ENCODE data around the gene CFAP61.

The CFAP61 gene

DNA sequence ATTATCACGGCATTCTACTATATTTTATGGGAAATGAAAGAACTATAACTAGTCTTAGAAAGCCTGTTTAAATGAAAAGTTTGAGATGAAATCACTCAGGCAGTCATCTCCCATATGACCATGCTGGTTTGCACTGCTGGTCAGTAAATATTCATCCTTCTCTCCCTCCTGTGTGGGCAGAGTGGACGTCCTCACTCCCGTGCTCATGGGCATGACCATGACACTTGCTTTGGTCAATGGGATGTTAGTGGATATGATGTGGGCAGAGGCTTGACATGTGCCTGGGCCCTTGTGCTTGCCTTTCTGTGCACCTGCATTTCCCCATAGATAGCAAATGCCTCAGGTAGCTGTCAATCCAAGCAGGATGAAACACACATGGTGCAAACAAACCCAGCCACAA lies 222.5 kb downstream of the CFAP61 start:
- DNase-seq (ENCODE audit: low read depth) = no peak

DNA sequence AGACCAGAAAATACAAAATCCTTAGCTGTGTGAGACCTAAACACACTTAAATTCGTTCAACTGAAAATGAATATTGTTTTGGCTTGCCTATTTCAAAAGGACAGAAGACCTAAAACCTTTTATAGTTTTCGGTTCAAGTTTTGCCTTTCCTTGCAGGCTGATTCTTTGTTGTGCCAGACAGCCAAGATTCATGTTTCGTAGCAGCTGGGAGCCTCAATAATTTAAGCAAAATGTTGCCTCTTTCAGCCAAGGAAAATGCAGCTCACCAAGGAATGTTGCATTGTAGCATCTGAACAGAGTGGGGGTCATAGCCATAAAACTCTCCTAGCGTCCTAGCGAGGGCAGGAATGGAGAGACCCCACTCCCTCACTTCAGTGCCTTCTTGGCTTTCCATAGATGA lies 223.3 kb downstream of the CFAP61 start:
- DNase-seq (ENCODE audit: low read depth) = no peak

DNA sequence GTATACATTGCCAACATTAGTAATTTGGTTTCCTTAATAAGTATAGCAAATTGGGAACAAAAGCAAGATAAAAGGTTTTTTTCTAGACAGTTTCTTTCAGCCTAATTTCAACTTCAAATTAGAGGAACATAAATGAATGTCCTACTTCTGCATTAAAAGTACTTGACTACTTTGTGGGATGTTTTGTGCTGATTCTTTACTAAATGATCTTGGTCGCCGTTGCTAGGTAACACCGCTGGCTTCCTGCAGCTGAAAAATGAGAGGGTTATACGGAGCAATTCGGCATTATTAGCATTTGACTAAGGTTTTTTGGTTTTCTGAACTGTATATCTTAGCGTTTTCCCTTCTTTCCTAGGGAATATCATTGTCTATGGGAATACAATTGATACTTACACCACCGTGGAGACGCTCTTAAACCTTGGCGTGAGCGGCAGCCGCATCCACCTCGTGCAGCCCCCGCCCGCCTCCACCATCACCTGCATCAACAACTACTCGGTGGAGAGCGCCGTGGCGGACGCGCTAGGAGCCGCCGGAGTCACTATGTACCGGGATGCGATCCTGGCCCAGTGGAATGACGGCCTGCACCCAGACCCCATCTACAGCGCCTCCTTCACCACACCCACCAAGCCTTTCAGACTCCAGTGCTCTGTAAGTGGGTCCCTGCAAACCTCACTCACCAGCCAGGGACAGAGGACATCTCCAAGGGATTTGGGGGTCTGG lies 224.6 kb downstream of the CFAP61 start:
- no peak for DNase-seq (ENCODE audit: low read depth)

DNA sequence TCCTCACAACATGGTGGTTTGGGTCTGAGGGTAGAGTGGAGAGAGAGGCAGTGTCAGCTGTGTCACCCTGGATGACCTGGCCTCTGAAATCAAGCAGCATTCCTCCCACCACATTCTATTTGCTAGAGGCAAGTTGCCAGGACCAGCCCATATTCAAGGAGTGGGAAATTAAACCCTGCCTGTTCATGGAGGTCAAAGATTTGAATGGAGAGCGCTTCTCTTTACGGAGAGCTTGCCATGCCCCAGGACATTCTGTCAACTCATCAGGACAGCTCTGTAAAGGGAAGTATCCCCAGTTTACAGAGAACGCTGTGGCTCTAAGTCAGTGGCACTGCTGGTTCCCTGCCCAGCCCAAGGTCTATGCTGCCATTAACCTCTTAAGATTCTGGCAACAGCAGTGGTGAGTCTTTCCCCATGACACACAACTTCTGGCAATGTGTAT lies 225.6 kb downstream of the CFAP61 start:
- DNase-seq (ENCODE audit: low read depth) = no peak

DNA sequence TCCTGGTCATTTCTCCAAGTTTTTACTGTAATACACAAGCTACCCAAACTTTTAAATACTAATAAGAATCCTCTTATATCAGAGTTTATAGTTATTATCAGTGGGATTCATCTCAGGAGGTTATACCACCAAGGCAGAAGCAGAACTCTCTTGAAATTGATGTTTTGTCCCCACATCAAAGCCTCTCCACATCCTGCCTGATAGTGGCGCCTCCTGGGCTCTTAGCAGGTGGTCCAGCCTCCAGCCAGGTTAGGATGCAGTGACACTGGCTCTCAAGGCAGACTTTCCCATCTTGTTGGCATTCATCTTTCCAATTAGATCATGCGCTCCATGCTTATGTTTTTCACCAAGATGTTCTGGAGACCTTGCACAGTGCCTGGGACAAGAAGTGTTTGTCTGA lies 233.7 kb downstream of the CFAP61 start:
- no peak for DNase-seq (ENCODE audit: low read depth)

DNA sequence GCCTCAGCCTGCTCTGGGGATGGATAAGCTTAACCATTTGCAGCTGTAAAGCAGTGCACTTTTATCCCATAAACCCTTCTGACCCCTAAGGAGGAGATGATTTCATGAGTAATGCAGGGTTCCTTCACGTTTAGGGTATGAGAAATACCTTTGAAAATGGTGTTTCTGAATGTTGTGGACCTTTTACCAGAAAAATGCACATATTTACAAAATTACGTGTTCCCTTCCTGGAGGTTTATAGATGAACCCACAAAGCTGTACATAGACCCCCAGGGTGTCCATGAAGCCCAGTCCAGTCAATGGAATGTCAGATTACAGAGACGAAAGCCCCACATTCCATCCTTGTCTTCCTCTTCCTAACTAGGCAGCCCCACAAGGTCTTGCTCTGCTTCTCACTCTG lies 237.0 kb downstream of the CFAP61 start:
- DNase-seq (ENCODE audit: low read depth) = no peak

DNA sequence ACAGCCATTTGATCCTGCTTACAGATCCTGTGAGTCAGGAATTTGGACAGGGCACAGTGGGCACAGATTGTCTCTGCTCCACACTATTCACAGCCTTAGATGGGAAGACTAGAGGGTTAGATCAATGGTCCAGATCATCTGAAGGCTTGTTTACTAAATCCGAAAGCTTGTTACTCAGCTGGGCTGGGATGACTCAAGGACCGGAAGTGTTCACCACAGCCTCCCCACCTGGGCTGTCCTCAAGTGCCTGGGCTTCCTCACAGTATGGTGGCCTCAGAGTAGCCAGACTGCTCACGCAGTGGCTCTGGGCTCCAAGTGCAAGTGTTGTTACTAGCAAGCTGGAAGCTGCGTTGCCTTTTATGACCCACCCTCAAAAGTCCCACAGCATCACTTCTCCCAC lies 240.1 kb downstream of the CFAP61 start:
- no peak for DNase-seq (ENCODE audit: low read depth)

DNA sequence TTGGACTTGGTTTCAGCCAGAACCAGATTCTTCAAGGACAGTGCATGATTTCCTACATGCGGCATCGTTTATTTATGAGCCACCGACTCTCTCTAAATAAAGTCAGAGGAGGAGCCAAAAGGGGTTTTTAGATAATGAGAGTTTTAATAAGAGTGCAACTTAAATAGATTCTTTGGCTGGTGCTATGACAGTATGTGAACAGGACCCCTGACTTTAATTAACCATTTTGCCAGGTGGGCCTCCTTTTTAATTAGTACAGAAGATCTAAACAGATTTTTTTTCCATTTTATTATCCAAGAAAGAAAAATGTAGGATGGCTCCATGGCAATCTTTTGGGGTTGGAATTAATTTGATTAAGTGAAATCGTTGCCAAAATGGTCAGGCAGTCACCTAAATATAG lies 240.8 kb downstream of the CFAP61 start:
- DNase-seq (ENCODE audit: low read depth) = no peak

DNA sequence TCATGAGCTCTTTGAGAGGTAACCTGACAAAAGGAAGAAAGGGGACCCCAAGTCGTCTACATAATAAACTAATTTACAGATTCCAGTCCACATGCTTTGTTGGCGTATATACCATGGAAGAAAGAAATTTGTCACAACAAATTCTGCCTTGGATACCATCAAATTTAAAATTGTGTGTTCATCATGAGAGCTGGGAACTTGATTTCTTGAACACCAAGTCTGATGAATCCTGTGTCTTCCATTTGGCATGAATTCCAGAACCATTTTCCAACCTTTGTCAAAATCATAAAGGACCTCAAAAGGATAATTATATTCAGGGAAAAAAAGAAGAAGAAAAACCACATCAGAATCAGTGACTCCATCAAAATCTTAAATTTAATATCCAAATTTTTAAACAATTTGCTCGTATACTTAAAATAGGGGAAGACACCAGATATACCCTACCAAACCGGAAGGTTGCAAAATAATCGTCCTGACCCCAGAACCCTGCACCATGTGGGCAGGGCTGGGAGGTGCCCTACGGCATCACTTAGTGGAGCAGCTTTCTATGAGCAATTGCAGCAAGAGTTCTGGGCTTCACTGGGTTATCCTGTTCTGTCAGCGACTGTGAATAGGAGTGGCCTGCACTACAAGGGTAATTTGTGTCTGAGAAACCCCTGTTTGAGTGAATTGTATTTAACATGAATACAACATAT lies 241.5 kb downstream of the CFAP61 start:
- no peak for DNase-seq (ENCODE audit: low read depth)

DNA sequence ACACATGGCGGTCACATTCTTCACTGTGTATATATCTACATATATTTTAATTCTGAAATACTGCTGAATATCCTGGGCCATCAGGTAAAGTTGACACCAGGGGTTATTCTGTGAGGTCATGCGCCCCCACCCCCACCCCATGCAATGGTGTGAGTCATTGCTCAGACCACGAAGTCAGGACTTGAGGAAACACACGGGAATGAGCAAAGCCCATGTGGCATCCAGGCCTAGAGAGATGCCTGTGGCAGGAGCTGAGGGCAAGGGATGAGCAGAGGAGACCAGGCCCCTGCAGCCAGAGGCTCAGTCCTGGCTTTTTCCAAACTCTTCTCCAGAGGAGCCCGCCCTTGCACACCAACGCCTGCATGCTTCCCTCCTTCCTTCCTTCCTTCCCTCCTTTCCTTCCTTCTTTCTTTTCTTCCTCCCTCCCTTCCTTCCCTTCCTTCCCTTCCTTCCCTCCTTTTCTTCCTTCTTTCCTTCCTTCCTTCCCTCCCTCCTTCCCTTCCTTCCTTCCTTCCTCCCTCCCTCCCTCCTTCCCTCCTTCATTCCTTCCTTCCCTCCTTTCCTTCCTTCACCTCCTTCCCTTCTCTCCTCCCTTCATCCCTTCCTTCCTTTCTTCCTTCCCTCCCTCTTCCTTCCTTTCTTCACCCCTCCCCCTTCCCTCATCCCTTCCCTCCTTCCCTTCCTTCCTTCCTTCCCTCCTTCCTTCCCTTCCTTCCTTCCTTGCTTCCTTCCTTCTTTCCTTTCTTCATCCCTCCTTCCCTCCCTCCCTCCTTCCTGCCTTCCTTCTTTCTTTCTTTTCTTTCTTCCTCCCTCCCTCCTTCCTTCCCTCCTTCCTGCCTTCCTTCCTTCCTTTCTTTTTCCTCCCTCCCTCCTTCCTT lies 243.5 kb downstream of the CFAP61 start:
- no peak for DNase-seq (ENCODE audit: low read depth)

DNA sequence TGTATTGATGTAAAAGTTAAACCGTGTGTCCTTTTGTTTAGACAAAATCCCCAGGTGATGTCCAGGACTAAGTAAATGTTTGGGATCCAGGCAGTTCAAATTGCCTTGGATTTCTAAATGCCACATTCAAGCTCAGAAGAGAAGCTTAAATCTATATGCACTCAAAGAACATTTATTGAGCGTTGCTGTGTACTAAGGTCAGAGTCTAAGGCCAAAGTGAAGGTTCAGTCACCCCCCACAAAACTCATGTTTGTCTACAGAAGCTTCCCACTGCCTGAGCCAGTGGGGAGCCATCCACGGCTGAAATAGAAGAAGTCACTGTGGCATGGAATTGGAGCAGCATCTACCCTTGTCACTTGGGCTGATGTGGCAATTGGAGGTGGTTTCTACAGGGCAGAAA lies 244.8 kb downstream of the CFAP61 start:
- DNase-seq (ENCODE audit: low read depth) = no peak

DNA sequence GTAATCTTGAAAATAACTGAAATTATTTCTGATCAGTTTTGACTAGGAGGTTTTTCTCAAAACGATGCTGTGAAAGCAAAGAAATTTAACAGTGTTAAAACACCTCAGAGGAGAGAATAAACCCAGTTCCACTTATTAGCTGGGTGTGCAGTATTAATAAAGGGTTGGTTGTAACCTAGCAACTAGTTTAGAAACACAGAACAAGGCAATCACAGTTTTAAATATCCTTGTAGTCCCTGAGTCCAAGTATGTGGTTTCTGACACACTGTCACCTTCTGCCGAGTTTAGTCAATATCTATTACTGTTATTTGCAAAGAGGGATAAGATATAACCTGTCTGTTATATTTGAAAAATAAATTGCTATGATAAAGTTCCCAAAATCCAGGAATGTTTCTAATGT lies 245.4 kb downstream of the CFAP61 start:
- no peak for DNase-seq (ENCODE audit: low read depth)

DNA sequence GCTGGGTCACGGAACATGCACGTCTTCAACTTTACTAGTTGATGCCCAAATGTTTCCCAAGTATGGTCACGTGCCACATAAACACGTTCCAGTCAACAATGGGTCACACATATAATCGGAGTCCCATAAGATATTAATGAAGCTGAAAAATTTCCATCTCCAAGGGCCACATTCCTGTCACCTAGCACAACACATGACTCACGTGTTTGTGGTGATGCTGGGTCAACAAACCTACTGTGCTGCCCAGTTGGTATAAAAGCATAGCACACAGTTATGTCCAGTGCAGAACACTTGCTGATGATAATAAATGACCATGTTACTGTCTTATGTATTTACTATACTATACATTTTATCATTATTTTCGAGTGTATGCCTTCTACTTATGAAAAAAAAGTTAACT lies 247.6 kb downstream of the CFAP61 start:
- DNase-seq (ENCODE audit: low read depth) = no peak

DNA sequence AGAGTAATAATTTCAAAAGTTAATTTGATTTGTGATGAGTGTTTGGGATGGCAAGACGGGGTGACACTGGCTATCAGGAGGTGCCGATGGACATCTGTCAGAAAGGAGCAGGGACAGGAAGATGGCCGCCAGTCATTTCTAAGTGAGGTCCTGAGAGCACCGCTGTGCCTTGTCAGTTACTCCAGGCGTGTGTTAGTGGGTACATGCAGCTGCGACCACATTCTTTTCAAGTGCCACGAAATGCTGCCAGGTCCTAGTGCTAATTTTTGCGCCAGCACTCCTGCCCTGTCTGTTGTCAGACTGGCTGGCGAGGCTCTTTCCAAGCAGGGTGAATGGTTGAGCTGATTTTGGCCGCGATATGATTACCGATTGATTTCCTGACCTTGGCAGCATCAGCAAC lies 251.0 kb downstream of the CFAP61 start:
- no peak for DNase-seq (ENCODE audit: low read depth)

DNA sequence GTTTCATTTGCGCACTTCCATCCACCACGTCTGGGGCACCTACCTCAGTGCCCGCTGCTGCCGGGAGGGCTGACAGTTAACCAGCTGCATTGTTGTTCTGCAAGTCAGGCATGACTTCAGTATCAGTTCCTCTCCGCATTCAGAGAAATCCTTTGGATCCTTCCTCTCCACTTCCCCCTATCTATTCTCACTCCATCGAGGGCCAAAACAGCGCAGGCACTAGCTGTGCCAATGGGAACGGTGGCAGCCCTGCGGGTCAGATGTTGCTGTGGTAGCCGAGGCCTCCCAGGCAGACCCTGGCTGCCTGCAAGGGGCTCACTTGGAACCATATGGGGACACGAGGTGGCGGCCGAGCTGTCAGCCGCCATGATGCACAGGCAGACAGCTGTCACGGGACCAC lies 251.4 kb downstream of the CFAP61 start:
- no peak for DNase-seq (ENCODE audit: low read depth)

DNA sequence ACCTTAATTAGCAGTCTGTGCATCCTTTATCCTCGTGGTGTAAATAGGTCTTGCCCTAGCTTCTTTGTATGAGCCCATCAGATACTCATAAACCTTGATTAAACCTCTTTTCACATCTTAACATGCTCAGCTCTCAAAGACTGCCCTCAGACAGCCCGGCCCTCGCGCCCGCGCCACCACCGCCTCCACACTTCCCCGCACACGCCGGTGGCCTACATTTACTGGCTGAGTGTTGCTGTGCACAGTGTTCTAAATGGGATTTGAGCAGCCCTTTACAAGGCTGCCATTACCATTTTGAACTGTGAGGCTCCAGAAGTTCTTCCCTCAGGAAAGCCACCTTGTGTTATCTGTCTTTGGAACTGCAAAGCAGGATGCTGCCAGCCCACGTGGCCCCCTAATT lies 252.6 kb downstream of the CFAP61 start:
- no peak for DNase-seq (ENCODE audit: low read depth)

DNA sequence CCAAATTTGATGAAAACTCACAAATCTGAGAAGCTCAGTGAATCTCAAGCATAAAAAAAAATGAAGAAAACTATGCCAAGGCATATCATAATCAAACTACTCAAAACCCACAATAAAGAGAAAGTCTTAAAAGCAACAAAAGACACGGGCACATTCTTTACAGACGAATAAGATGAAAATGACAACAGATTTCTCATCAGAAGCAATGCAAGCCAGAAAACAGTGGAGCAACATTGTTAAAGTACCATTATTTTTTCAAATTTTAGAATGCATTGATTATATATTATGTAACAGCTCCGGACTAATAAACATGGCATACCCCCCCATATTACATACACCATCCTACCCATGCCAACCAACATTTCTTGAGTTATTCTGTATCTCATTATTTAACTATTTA lies 260.2 kb downstream of the CFAP61 start:
- no peak for DNase-seq (ENCODE audit: low read depth)

DNA sequence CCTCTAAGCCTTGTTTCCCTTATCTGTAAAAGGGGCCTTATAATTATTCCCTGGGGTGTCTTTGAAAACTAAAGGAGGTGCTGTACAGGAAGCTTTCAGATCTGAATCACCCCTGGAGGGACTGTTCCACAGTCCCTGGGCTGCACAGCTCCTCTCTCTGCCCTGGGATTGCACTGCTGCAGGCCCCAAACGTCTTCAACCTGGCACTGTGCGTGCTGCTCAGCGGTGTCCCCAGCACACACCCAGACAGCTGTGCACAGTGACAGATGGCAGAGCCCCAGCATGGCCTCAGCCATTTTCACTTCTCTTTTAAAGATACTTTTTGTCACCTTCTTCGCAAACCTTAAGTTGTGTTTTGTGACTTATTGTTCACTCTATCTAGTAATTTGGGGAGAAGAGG lies 264.9 kb downstream of the CFAP61 start:
- DNase-seq (ENCODE audit: low read depth) = no peak

DNA sequence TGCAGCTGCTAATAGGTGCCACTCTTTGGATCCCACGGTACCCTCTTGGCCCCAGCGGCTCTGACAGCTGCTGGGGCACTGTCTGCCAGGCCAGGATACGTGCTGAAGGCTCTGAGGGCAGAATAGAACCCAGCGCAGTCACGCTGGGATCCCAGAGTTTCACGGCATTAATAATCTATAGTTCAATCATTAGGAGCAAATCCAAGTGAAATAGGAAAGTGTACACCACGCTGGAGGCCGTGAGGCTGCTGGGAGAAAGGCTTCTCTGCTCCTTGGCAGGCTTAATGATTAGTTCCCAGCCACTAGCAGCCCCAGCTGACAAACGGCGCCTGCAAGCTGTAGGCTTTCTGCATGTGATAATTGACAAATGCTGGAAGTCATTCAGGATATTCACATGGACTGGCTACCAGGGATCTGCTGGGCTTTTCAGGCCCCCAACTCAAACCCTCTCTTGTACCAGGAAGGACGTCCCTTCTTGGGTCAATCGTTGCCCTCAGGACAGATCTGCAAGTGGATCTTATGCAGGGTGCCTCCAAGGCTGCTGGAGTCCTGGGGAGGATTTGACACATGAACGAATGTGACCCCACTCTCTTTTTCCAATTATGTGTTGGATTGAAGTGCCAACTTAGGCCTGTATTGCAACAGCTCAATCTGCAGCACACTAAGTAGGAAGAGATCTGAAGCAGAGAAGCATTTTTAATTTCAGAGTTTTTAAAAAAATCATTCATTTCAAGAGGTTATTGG lies 265.5 kb downstream of the CFAP61 start:
- no peak for DNase-seq (ENCODE audit: low read depth)

DNA sequence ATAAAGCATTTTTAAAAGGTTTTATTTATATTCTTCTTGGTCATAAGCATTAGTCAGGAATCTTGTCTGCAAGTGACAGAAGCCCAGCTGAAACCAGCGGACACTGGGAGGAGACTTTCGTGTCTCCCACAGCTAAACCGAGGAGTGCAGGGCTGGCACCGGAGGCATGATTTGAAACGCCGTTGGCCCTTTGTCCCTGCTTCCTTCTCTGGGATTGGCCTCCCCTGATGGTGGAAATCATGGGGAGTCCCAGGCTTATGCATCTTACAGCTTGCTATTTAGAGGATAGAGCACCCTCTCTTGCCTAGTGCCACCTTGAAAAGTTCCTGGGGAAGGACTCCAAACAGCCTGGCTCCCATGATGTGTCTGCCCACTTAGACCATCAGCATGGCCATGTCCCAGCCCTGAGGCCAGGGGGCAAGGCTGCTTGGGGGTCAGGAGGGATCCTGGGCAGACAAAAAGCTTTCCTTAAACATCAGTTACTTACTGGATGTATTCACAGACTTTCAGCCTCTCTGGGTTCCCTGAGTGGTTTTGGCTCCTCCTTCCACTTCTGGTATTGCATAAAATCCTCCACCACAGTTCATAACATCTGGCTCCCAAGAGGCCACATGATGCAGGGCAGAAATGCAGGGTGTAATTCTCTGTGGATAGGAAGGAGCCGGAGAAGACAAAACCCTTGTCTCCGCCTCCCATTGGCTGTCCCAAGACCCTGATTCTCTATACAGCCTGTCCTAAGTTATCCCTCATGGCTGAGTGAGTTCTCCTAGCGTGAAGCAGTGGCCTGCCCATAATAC lies 266.2 kb downstream of the CFAP61 start:
- DNase-seq (ENCODE audit: low read depth) = no peak

DNA sequence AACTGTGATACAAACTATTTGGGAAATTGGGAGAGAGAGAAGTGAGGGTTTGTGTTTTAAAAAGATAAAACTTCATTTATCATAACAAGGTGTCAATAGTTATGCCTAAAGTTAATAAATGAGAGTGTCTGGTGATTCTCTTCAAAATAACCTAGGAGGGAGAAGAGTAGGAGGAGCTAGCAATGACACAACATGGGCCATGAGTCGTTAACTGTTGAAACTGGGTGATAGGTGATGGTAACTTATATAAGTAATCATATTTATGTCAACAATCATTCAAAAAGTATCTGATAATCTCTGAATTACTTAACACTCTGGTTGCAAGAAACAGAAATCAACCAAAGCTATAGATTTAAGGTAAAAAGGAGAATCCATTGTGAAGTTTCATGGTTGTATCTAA lies 268.8 kb downstream of the CFAP61 start:
- DNase-seq (ENCODE audit: low read depth) = no peak
